Activated CD4-positive, alpha-beta T cell treated with anti-CD3 and anti-CD28 coated beads, Interleukin-2, amount 50 U/mL, for 48 hours (primary cell): Measurements from ENCODE around the gene ACKR1.

Experiments used
- DNase-seq, 2 experiments: peaks; one replicate each; pipeline ENCODE4 v3.0.0-alpha.2; 2020

Gene ACKR1

GRCh38 chr1:159204161-159205141 lies at the start of gene ACKR1:
ACKR1 (plus strand) TSS chr1:159204875; CDS start chr1:159204960, 85 bp downstream.
- DNase-seq, result no peak

GRCh38 chr1:159161001-159161718 lies 43.5 kb upstream of the ACKR1 start:
- DNase-seq, result peak; percentile 68 to 78

- no peak for DNase-seq
Observed at GRCh38 chr1:159161719-159162026, 43.0 kb upstream of the ACKR1 start.

GRCh38 chr1:159162516-159163265 lies 42.0 kb upstream of the ACKR1 start:
- DNase-seq, result no peak

GRCh38 chr1:159163614-159164228 lies 41.0 kb upstream of the ACKR1 start:
- no peak for DNase-seq

- DNase-seq, result no peak
Observed at GRCh38 chr1:159168043-159168442, 36.6 kb upstream of the ACKR1 start.

GRCh38 chr1:159170639-159171038 lies 34.0 kb upstream of the ACKR1 start:
- DNase-seq, result no peak

GRCh38 chr1:159171254-159171687 lies 33.4 kb upstream of the ACKR1 start, which contains the start of gene CADM3:
CADM3 (plus strand) TSS chr1:159171615; CDS start chr1:159171766, 151 bp downstream.
- DNase-seq, result no peak

- no peak for DNase-seq
Observed at GRCh38 chr1:159171688-159172501, 32.8 kb upstream of the ACKR1 start.

GRCh38 chr1:159172614-159173291 lies 31.9 kb upstream of the ACKR1 start:
- DNase-seq, result no peak

GRCh38 chr1:159173320-159173719 lies 31.4 kb upstream of the ACKR1 start:
- no peak for DNase-seq

GRCh38 chr1:159175571-159175970 lies 29.1 kb upstream of the ACKR1 start:
- no peak for DNase-seq

- DNase-seq, result peak; percentile 22 to 27
Observed at GRCh38 chr1:159177272-159177907, 27.3 kb upstream of the ACKR1 start.

- DNase-seq, result no peak
Observed at GRCh38 chr1:159179906-159180305, 24.8 kb upstream of the ACKR1 start.

- no peak for DNase-seq
Observed at GRCh38 chr1:159180516-159180915, 24.2 kb upstream of the ACKR1 start.

GRCh38 chr1:159181328-159182024 lies 23.2 kb upstream of the ACKR1 start:
- DNase-seq, result no peak

- no peak for DNase-seq
Observed at GRCh38 chr1:159184201-159184600, 20.5 kb upstream of the ACKR1 start.

- no peak for DNase-seq
Observed at GRCh38 chr1:159185121-159185520, 19.6 kb upstream of the ACKR1 start.

GRCh38 chr1:159187033-159187432 lies 17.6 kb upstream of the ACKR1 start:
- no peak for DNase-seq
